Activated CD8-positive, alpha-beta T cell treated with anti-CD3 and anti-CD28 coated beads, Interleukin-2, amount 10 ng/mL, durations not matched to agents 7 days and 5 days (primary cell): ENCODE data around the gene PRKCG. TPM values are rescaled to one million over a fixed set of nuclear protein-coding genes. Genes with fewer than 3 reads are reported as not detected.

Experiments
- ATAC-seq: fragments of 150-1000 bp; cut with Tn5 transposase; one replicate; pipeline ENCODE4 v1.10.0; 2021; ENCODE audit warnings: moderate library complexity
- CTCF ChIA-PET: fragments of 350-600 bp; sonication (Branson Sonifier 250); formaldehyde crosslinking; loops from one replicate; lab custom pipeline; 2021; ENCODE audit warnings: antibody characterized with exemption; lab: Charles Lee
- POLR2A ChIA-PET: fragments of 350-600 bp; sonication (Branson Sonifier 250); formaldehyde crosslinking; loops from one replicate; lab custom pipeline; 2021; ENCODE audit warnings: antibody characterized with exemption; lab: Charles Lee
- DNase-seq: peaks from one replicate; pipeline ENCODE4 v3.0.0-alpha.2; 2020
- H3K27ac Mint-ChIP-seq: one replicate; pipeline ENCODE4 v1.8.0; 2021; ENCODE audit warnings: mild to moderate bottlenecking, mixed read lengths
- H3K27me3 Mint-ChIP-seq: one replicate; pipeline ENCODE4 v1.8.0; 2021; ENCODE audit warnings: low read depth, mixed read lengths
- H3K36me3 Mint-ChIP-seq: one replicate; pipeline ENCODE4 v1.8.0; 2021; ENCODE audit warnings: low read depth, mixed read lengths
- H3K4me1 Mint-ChIP-seq: one replicate; pipeline ENCODE4 v1.8.0; 2021; ENCODE audit warnings: low read depth, mixed read lengths
- H3K4me3 Mint-ChIP-seq: one replicate; pipeline ENCODE4 v1.8.0; 2021; ENCODE audit warnings: mild to moderate bottlenecking, mixed read lengths
- H3K9me3 Mint-ChIP-seq: one replicate; pipeline ENCODE4 v1.8.0; 2022; ENCODE audit warnings: mixed read lengths; ENCODE audit not compliant: insufficient read depth
- total RNA-seq, 2 experiments: library from RNA; stranded (reverse); gene quantifications; one replicate each; pipeline ENCODE4 v1.2.3, GENCODE V29; 2021

PRKCG gene
- total RNA-seq, 2 experiments from 2014 or later: not detected

DNA sequence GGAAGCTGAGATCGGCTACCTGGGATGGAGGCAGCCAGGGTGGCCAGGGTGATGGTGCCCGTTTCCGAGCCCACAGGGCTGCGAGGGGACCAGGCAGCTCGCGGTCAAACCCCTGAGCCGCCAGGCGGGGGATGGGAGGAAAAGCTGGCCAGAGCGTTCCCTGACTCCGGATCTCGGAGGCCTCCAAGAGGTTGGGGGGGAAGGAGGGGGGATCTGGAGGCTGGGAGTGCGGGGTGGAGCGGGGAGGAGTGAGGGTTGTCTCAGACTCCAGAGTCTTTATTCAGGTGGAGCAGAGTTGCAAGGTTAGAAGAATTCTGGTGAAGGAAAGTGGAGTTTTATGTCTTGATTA lies 28.1 kb downstream of the PRKCG start:
- CTCF ChIA-PET: no interaction called here
- Mint-ChIP-seq H3K9me3 (no peaks in the 10 kb centered on the region), H3K4me3 (no peak overlapping the region), H3K36me3 (no peaks in the 10 kb centered on the region), H3K27ac (no peak overlapping the region), H3K27me3 (peaks cover 52% of the 10 kb centered on the region), H3K4me1 (peaks cover 13% of the 10 kb centered on the region)
- no peak for ATAC-seq
- no peak for DNase-seq
- POLR2A ChIA-PET: no interaction called here

DNA sequence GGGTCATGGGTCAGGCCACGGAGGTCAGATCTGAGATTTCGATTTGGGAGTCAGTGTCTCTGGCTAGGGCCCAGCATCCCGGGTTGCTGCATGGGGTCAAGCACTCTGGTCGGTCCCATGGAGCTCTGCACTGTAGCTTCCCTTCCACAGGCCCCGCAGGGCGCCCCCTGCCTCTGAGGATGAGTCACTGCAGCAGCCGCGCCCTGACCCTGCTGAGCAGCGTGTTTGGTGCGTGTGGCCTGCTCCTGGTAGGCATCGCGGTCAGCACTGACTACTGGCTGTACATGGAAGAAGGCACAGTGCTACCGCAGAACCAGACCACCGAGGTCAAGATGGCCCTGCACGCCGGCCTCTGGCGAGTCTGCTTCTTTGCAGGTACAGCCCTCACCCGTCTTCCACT lies 30.7 kb downstream of the PRKCG start:
- Mint-ChIP-seq H3K4me1 (peaks cover 4% of the 10 kb centered on the region), H3K36me3 (no peaks in the 10 kb centered on the region), H3K4me3 (no peak overlapping the region), H3K9me3 (no peaks in the 10 kb centered on the region), H3K27me3 (peaks cover 34% of the 10 kb centered on the region), H3K27ac (no peak overlapping the region)
- ChIA-PET POLR2A (interaction anchor here (0.5 kb wide), 1 partner anchor 89 kb away, joined by 3 read pairs; no protein-coding TSS in a partner anchor), CTCF (interaction anchor here (0.8 to 1.5 kb wide), 6 partner anchors 15 to 120 kb away, joined by 3 to 5 read pairs (median 3); no protein-coding TSS in a partner anchor)
- ATAC-seq (no peak), DNase-seq (no peak)

DNA sequence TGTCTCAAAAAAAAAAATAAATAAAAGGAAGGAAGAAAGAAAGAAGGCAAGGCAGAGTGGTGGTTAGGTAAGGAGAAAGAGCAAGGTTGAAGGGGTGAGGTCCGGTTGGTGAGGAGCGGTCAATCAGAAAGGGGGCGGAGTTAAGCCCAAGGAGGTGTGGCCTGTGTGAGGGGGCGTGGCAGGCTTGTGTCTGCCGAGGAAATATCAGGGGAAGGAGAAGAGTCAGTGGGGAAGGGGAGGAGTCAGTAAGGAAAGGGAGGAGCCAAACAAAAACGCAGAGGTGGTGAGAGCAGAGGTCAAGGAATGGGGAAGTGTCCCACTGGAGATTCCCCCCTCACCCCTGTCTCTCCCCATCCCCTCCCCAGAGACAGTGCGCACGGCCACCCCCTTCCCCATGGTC lies 33.0 kb downstream of the PRKCG start:
- Mint-ChIP-seq H3K4me3 (no peak overlapping the region), H3K9me3 (no peaks in the 10 kb centered on the region), H3K27me3 (peaks cover 17% of the 10 kb centered on the region), H3K27ac (no peak overlapping the region), H3K36me3 (no peaks in the 10 kb centered on the region), H3K4me1 (no peaks in the 10 kb centered on the region)
- CTCF ChIA-PET: no interaction called here
- ATAC-seq: no peak
- no peak for DNase-seq
- POLR2A ChIA-PET: no interaction called here

DNA sequence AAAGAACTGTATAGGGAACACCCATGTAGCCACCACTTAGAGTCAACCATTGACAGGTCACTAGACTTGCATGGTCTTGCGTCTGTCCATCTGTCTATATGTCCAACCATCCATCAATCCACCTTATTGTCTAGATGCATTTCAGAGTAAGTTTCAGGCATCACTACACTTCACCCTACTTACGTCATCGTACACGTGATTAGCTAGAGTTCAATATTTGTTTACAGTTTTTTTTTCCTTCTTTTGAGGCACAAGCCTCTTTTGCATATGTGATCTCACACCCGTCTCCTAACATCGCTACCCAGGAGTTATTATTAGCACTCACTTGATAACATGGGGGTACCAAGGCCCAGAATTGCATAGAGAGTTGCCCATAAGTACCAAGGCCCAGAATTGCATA lies 34.0 kb downstream of the PRKCG start:
- no peak for ATAC-seq

DNA sequence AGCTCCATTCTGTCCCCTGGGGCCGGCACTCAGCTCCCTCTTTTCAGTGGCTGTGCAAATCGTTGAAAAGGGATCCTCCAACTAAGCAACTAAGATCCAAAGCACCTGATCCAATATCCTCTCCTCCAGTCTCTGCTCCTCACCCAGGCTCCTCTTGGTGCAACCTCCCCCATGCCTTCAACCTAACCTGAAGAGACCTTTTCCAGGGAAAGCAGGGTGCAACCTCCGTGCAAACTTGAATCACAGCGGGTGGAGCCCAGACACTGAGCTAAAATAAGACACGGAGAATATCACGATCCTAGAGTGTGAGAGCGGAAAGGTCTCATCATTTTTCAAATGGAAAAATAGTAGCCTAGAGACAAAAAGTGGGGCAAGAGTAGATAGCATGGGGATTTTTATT lies 35.4 kb downstream of the PRKCG start:
- no peak overlapping the region for H3K27ac Mint-ChIP-seq
- H3K4me3 Mint-ChIP-seq: no peak overlapping the region
- no peaks in the 10 kb centered on the region for H3K9me3 Mint-ChIP-seq
- ATAC-seq (no peak), DNase-seq (no peak)
- POLR2A ChIA-PET: no interaction called here
- H3K36me3 Mint-ChIP-seq: no peaks in the 10 kb centered on the region
- CTCF ChIA-PET: interaction anchor here (0.9 kb wide), 1 partner anchor 107 kb away, joined by 4 read pairs; no protein-coding TSS in a partner anchor
- no peaks in the 10 kb centered on the region for H3K4me1 Mint-ChIP-seq
- peaks cover 2% of the 10 kb centered on the region for H3K27me3 Mint-ChIP-seq

More for the DNA sequence above, 34.0 kb downstream of the PRKCG start:
- H3K4me1 Mint-ChIP-seq: no peaks in the 10 kb centered on the region
- peaks cover 7% of the 10 kb centered on the region for H3K27me3 Mint-ChIP-seq
- no peak overlapping the region for H3K4me3 Mint-ChIP-seq
- CTCF ChIA-PET: no interaction called here
- H3K9me3 Mint-ChIP-seq: no peaks in the 10 kb centered on the region
- DNase-seq: no peak
- no peaks in the 10 kb centered on the region for H3K36me3 Mint-ChIP-seq
- POLR2A ChIA-PET: no interaction called here
- no peak overlapping the region for H3K27ac Mint-ChIP-seq

DNA sequence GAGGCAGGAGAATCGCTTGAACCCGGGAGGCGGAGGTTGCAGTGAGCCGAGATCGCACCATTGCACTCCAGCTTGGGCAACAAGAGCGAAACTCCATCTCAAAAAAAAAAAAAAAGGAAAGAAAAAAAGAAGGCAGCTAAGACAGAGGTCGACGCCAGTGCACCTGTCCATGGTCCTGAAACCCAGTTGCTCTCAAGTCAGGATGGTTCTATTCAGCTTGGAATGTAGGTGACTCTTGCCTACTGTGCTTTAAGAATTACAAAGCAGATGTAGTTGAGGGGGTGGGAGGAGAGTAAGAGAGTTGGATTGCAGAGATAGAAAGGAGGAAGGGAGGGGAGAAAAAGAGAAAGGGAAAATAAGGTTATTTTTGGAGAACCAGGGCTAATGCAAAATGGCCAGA lies 45.7 kb downstream of the PRKCG start:
- ATAC-seq (no peak), DNase-seq (peak; percentile 63)
- Mint-ChIP-seq H3K4me3 (no peak overlapping the region), H3K9me3 (no peaks in the 10 kb centered on the region), H3K27ac (no peak overlapping the region), H3K4me1 (no peaks in the 10 kb centered on the region), H3K36me3 (no peaks in the 10 kb centered on the region), H3K27me3 (no peaks in the 10 kb centered on the region)
- CTCF ChIA-PET: interaction anchor here (1.3 kb wide), 1 partner anchor 15 kb away, joined by 3 read pairs; no protein-coding TSS in a partner anchor
- POLR2A ChIA-PET: no interaction called here

DNA sequence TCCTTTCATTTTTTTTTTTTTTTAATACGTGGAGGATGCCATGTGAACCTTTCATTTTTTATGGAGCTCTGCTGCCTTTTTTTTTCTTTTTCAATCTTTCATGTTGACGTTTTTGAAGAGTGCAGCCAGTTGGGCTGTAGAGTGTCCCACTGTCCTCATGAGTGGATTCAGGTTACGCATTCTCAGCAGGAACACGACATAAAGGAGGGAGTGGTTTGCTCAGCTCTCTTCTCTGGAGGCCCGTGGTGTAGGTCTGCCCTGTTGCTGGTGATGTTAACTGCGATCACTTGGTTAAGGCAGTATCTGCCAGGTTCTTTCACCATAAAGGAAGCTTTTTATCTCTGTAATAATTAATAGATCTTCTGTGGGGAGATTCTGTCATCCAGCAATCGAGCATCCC lies 54.0 kb downstream of the PRKCG start:
- Mint-ChIP-seq H3K27ac (no peak overlapping the region), H3K9me3 (no peaks in the 10 kb centered on the region), H3K4me3 (no peak overlapping the region), H3K36me3 (no peaks in the 10 kb centered on the region), H3K4me1 (no peaks in the 10 kb centered on the region), H3K27me3 (peaks cover 4% of the 10 kb centered on the region)
- ChIA-PET POLR2A (no interaction called here), CTCF (no interaction called here)
- ATAC-seq (no peak), DNase-seq (no peak)

DNA sequence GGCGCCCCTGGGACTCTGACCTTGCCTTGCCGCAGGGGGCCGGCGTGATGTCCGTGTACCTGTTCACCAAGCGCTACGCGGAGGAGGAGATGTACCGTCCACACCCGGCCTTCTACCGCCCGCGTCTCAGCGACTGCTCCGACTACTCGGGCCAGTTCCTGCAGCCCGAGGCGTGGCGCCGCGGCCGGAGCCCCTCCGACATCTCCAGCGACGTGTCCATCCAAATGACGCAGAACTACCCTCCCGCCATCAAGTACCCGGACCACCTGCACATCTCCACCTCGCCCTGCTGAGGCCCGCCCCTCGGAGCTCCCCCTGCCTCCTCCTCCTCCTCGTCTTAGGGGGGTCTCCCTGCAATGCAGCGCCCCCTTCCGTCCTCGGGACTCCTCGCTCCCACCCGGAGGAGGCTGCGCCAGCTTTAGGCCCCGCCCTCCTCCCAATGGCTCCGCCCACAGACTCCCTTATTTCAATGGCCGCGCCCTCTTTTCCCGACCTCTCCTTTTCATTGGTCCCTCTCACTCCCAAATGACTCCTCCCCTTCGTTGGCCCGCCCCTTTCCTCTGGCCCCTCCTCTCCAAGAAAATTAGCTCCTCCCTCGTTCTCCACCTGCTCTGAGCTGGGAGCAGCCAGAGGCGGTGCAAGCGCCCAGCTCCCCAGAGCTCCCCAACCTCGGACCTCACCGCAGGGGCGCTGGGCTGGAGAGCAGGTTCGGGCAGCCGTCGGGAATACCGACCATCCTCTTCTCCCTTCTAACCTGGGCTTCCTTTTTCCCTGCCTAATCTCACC lies 60.2 kb downstream of the PRKCG start:
- no peak overlapping the region for H3K4me3 Mint-ChIP-seq
- ChIA-PET POLR2A (no interaction called here), CTCF (interaction anchor here (0.9 kb wide), 1 partner anchor 30 kb away, joined by 3 read pairs; no protein-coding TSS in a partner anchor)
- ATAC-seq (peak; percentile 27), DNase-seq (peak; percentile 25)
- H3K36me3 Mint-ChIP-seq: no peaks in the 10 kb centered on the region
- no peak overlapping the region for H3K27ac Mint-ChIP-seq
- peaks cover 28% of the 10 kb centered on the region for H3K27me3 Mint-ChIP-seq
- no peaks in the 10 kb centered on the region for H3K9me3 Mint-ChIP-seq
- no peaks in the 10 kb centered on the region for H3K4me1 Mint-ChIP-seq

DNA sequence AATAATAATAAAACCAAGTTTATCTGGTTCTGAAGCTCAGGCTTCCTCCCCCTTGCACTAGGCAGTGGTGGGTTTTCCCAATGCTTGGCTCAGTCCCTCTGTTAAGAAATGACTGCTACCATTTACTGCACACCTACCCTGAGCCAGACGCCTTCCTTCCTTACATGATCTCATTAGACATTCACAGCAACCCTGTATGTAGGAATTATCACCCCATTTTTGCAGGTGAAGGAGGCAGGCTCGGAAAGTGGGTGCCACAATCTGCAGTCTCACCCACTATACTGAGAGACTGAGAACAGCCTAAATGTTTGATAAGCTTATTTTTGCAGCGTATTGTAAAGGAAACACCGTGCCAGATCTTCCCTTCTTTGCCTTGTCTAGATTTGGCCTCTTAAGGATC lies 62.4 kb downstream of the PRKCG start:
- CTCF ChIA-PET: interaction anchor here (1.1 to 1.3 kb wide), 2 partner anchors 80 to 86 kb away, joined by 3 read pairs; no protein-coding TSS in a partner anchor
- no peak for DNase-seq
- Mint-ChIP-seq H3K27ac (no peak overlapping the region), H3K27me3 (peaks cover 29% of the 10 kb centered on the region), H3K9me3 (no peaks in the 10 kb centered on the region), H3K4me1 (no peaks in the 10 kb centered on the region), H3K36me3 (no peaks in the 10 kb centered on the region), H3K4me3 (no peak overlapping the region)
- ATAC-seq: no peak
- POLR2A ChIA-PET: no interaction called here

DNA sequence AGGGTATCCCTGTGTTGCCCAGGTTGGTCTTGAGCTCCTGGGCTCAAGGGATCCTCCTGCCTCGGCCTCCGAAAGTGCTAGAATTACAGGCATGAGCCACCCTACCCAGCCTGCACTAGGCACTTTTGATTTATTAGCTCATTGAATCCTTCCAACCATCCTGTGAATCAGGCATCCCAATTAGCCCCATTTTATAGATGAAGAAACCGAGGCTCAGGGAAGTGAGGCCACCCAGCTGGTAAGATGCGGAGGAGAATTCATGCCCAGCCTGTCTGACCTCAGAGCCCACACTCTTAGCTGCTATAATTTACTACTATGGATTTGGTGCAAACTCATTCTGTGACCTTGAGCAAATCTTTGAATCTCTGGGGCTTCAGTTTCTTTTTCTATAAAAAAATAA lies 62.9 kb downstream of the PRKCG start:
- H3K4me3 Mint-ChIP-seq: no peak overlapping the region
- no peaks in the 10 kb centered on the region for H3K9me3 Mint-ChIP-seq
- ChIA-PET CTCF (interaction anchor here (1.1 to 1.3 kb wide), 2 partner anchors 79 to 85 kb away, joined by 3 read pairs; no protein-coding TSS in a partner anchor), POLR2A (no interaction called here)
- no peak overlapping the region for H3K27ac Mint-ChIP-seq
- H3K4me1 Mint-ChIP-seq: no peaks in the 10 kb centered on the region
- H3K36me3 Mint-ChIP-seq: no peaks in the 10 kb centered on the region
- ATAC-seq (no peak), DNase-seq (no peak)
- H3K27me3 Mint-ChIP-seq: peaks cover 29% of the 10 kb centered on the region

DNA sequence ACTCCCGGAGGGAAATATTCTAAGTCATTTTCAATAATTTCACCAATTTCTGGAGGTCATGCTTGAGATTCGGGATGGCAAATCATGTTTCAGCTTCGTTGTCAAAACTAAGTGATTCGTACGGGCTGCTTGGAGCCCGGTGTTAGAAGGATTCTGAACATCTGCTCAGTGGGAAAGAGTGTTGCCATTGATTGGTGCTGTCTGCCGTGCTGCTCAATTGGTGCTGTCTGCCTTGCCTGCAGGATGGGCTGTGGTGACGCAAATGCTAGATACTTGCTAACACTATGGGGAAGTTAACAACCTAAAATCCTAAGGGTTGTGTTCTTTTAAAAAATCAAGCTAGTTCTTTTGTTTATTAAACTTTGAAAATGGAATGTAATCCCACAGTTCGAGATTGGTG lies 63.4 kb downstream of the PRKCG start:
- DNase-seq (no peak), ATAC-seq (no peak)
- Mint-ChIP-seq H3K27me3 (peaks cover 27% of the 10 kb centered on the region), H3K4me1 (no peaks in the 10 kb centered on the region), H3K4me3 (no peak overlapping the region), H3K36me3 (no peaks in the 10 kb centered on the region), H3K27ac (no peak overlapping the region), H3K9me3 (no peaks in the 10 kb centered on the region)
- POLR2A ChIA-PET: no interaction called here
- CTCF ChIA-PET: interaction anchor here (1.1 to 1.3 kb wide), 2 partner anchors 79 to 84 kb away, joined by 3 read pairs; no protein-coding TSS in a partner anchor

DNA sequence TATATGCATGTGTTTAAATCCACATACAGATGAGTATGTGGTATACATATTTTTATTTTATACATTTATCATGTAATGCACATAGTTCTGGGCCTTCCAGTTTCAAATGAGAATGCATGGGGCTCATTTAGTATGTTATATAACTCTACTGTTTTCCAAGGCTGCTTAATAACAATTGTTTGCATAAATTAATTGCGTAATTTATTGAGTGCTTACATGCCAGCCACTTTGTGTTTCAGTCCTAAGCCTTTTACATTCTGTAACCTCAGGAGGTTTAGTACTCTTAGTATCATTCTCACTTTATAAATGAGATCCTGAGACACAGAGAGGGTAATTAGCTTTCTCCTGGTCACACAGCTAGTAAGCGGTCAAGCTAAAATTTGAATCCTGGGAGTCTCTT lies 64.0 kb downstream of the PRKCG start:
- Mint-ChIP-seq H3K27me3 (peaks cover 25% of the 10 kb centered on the region), H3K9me3 (no peaks in the 10 kb centered on the region), H3K36me3 (no peaks in the 10 kb centered on the region), H3K4me1 (no peaks in the 10 kb centered on the region), H3K27ac (no peak overlapping the region), H3K4me3 (no peak overlapping the region)
- CTCF ChIA-PET: no interaction called here
- ATAC-seq (no peak), DNase-seq (no peak)
- POLR2A ChIA-PET: no interaction called here
